Measurements from ENCODE around the gene MAP2K2.
"Not testable (repeated sequence)": the region's sequence is repeated elsewhere in the genome, so short reads cannot be mapped to it uniquely, and the experiment has no call there.

Gene MAP2K2

DNA sequence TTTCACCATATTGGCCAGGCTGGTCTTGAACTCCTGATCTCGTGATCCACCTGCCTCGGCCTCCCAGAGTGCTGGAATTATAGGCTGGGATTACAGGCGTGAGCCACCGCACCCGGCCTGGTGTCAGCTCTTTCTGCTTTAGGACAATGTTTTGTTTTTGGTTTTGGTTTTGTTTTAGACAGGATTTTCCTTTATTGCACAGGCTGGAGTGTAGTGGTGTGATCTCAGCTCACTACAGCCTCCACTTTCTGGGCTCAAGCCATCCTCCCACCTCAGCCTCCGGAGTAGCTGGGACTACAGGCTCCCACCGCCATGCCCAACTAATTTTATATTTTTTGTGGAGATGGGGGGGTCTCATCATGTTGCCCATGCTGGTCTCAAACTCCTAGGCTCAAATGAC is 5.1 kb upstream of the MAP2K2 start:
- H3K27ac ChIP-seq (ENCODE audit: low read depth, low read length, severe bottlenecking); H3K9me3 ChIP-seq (ENCODE audit: control insufficient read depth, low read length); H3K36me3 ChIP-seq (ENCODE audit: control insufficient read depth, insufficient read depth, low read length); H3K4me1 ChIP-seq (ENCODE audit: control insufficient read depth, insufficient read depth, low read length, poor library complexity, severe bottlenecking); H3K4me3 ChIP-seq (ENCODE audit: extremely low read depth, insufficient read depth, low read length, poor library complexity, severe bottlenecking): not testable (repeated sequence)
- 97 to 100% methylated on average over 2 to 5 of the region's 7 CpGs for WGBS, 2 experiments (ENCODE audit: insufficient coverage in 2 of 2)

DNA sequence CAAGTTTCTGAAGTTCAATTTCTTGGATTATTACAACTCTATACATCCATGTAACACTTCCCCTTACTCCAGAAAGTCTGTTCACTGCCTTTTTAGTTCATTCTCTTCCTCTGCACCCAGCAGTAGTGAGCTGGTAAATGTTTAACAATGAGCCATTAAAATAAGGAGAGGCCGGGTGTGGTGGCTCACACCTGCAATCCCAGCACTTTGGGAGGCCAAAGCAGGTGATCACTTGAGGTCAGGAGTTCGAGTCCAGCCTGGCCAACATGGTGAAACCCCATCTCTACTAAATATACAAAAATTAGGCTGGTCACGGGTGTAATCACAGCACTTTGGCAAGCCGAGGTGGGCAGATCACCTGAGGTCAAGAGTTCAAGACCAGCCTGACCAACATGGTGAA is 3.4 kb upstream of the MAP2K2 start:
- H3K9me3 ChIP-seq (ENCODE audit: control insufficient read depth, low read length); H3K4me1 ChIP-seq (ENCODE audit: control insufficient read depth, insufficient read depth, low read length, poor library complexity, severe bottlenecking); H3K4me3 ChIP-seq (ENCODE audit: extremely low read depth, insufficient read depth, low read length, poor library complexity, severe bottlenecking); H3K27ac ChIP-seq (ENCODE audit: low read depth, low read length, severe bottlenecking); H3K36me3 ChIP-seq (ENCODE audit: control insufficient read depth, insufficient read depth, low read length): not testable (repeated sequence)
- 76 to 100% methylated on average over 3 to 4 of the region's 4 CpGs for WGBS, 2 experiments (ENCODE audit: insufficient coverage in 2 of 2)

DNA sequence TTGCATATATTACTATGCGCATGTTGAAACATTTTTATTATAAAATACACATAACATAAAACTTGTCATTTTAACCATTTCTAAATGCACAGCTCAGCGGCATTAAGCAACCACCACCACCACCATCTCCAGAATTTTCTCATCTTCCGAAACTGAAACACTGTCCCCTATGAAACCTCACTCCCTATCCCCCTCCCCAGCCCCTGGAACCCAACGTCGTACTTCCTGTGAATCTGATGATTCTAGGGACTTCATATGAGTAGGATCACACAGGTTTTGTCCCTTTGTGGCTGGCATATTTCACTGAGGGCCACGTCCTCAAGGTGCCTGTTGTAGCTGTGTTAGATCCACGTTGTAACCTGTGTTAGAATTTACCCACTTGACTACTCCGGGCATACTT is 716 bp upstream of the MAP2K2 start:
- peak overlapping the region; percentile 87 for H3K4me3 ChIP-seq (ENCODE audit: extremely low read depth, insufficient read depth, low read length, poor library complexity, severe bottlenecking)
- no peak overlapping the region for H3K27ac ChIP-seq (ENCODE audit: low read depth, low read length, severe bottlenecking)
- H3K36me3 ChIP-seq (ENCODE audit: control insufficient read depth, insufficient read depth, low read length) = peaks cover 13% of the 10 kb centered on the region
- WGBS, 2 experiments (ENCODE audit: insufficient coverage in 2 of 2) = 35 to 50% methylated on average over 2 to 4 of the region's 8 CpGs
- H3K9me3 ChIP-seq (ENCODE audit: control insufficient read depth, low read length) = no peaks in the 10 kb centered on the region
- H3K4me1 ChIP-seq (ENCODE audit: control insufficient read depth, insufficient read depth, low read length, poor library complexity, severe bottlenecking) = no peaks in the 10 kb centered on the region

GRCh38 chr19:4122480-4122879 is 1.4 kb downstream of the MAP2K2 start:
- Histone ChIP-seq H3K36me3 (ENCODE audit: control insufficient read depth, insufficient read depth, low read length) (peaks cover 31% of the 10 kb centered on the region), H3K9me3 (ENCODE audit: control insufficient read depth, low read length) (no peaks in the 10 kb centered on the region), H3K4me1 (ENCODE audit: control insufficient read depth, insufficient read depth, low read length, poor library complexity, severe bottlenecking) (no peaks in the 10 kb centered on the region), H3K4me3 (ENCODE audit: extremely low read depth, insufficient read depth, low read length, poor library complexity, severe bottlenecking) (peak overlapping the region; percentile 87), H3K27ac (ENCODE audit: low read depth, low read length, severe bottlenecking) (no peak overlapping the region)
- 89 to 93% methylated on average over 3 of the region's 5 CpGs for WGBS, 2 experiments (ENCODE audit: insufficient coverage in 2 of 2)

DNA sequence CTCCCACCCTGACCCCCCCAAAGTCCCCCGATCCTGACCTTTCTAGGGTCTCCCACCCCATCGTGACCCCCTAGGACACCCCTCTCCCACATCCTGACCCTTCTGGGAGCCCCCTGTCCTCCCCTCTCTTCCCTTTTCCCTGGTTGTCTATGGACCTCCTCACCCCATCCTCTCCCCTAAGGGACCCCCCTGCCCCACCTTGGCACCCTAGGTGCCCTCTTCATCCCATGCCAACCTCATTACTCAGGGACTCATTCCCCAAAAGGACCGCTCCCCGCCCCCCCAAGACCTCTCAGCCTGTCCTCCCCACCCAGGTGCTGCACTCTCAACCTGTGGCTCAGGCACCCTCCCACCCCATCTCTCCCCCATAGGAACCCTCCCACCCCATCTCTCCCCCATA is 2.1 kb downstream of the MAP2K2 start:
- no peaks in the 10 kb centered on the region for H3K9me3 ChIP-seq (ENCODE audit: control insufficient read depth, low read length)
- H3K4me1 ChIP-seq (ENCODE audit: control insufficient read depth, insufficient read depth, low read length, poor library complexity, severe bottlenecking) = no peaks in the 10 kb centered on the region
- no peak overlapping the region for H3K27ac ChIP-seq (ENCODE audit: low read depth, low read length, severe bottlenecking)
- no peak overlapping the region for H3K4me3 ChIP-seq (ENCODE audit: extremely low read depth, insufficient read depth, low read length, poor library complexity, severe bottlenecking)
- peaks cover 38% of the 10 kb centered on the region for H3K36me3 ChIP-seq (ENCODE audit: control insufficient read depth, insufficient read depth, low read length)
- 100% methylated on average over 1 of the region's 4 CpGs; no CpG with 5 or more reads in 1 of the 2 experiments for WGBS, 2 experiments (ENCODE audit: insufficient coverage in 2 of 2)

- no peaks in the 10 kb centered on the region for H3K9me3 ChIP-seq (ENCODE audit: control insufficient read depth, low read length)
- H3K36me3 ChIP-seq (ENCODE audit: control insufficient read depth, insufficient read depth, low read length) = peaks cover 43% of the 10 kb centered on the region
- H3K27ac ChIP-seq (ENCODE audit: low read depth, low read length, severe bottlenecking) = no peak overlapping the region
- no peak overlapping the region for H3K4me3 ChIP-seq (ENCODE audit: extremely low read depth, insufficient read depth, low read length, poor library complexity, severe bottlenecking)
- 92 to 100% methylated on average over 1 to 4 of the region's 5 CpGs for WGBS, 2 experiments (ENCODE audit: insufficient coverage in 2 of 2)
- no peaks in the 10 kb centered on the region for H3K4me1 ChIP-seq (ENCODE audit: control insufficient read depth, insufficient read depth, low read length, poor library complexity, severe bottlenecking)
Measured at GRCh38 chr19:4121273-4121612, 2.7 kb downstream of the MAP2K2 start.

DNA sequence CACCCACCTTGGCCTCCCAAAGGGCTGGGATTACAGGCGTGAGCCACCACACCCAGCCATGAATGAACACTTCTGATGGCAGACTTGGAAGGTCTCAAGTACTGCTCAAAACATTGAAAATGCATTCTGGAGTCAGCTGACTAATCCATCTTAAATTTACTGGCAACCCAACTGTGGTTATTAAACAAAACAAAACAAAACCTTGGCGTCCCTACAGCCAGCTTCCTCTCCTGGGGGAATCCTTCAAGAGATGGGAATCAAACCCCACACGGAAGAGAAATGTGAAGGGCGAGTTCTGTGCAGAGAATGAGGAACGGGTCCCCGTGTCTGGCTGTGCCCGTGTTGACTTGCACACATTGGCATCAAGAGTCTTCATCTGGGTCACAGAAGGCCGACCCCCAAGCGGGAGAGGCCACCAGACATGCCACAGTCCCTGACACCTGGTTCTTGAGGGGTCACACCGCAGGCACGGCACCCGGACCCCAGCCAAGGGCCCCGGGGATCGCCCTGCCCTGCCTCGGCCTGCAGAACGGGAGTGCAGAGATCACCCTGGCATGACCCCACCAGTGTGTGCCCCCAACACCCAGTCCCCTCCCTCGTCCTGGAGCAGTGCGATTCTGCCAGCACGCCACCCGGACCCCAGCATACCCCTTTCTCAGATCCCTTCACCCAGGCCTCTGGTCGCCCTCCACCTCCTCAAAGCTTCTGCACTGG is 3.2 kb downstream of the MAP2K2 start:
- WGBS, 2 experiments (ENCODE audit: insufficient coverage in 2 of 2) = 94 to 96% methylated on average over 17 to 21 of the region's 21 CpGs
- H3K36me3 ChIP-seq (ENCODE audit: control insufficient read depth, insufficient read depth, low read length) = peaks cover 48% of the 10 kb centered on the region
- H3K4me3 ChIP-seq (ENCODE audit: extremely low read depth, insufficient read depth, low read length, poor library complexity, severe bottlenecking) = no peak overlapping the region
- H3K27ac ChIP-seq (ENCODE audit: low read depth, low read length, severe bottlenecking) = no peak overlapping the region
- no peaks in the 10 kb centered on the region for H3K9me3 ChIP-seq (ENCODE audit: control insufficient read depth, low read length)
- H3K4me1 ChIP-seq (ENCODE audit: control insufficient read depth, insufficient read depth, low read length, poor library complexity, severe bottlenecking) = no peaks in the 10 kb centered on the region

DNA sequence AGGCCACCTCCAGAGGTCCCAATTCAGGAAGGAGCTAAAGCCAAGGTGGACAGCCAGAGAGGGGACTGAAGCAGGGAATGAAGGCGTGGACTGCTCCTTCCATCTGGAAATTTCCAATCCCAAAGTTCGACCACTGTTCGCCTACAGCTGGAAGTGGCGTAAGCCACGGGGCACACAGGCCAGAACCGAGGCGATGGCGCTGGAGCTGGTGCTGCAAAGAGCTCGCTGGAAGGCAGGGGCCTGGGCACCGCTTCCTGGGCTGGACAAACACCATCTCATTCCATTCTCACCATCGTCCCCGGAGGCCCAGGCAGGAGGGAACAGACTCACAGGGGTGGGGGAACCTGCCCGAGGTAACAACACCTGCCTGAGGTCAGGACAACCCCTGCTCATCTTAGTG is 4.2 kb downstream of the MAP2K2 start:
- no peaks in the 10 kb centered on the region for H3K9me3 ChIP-seq (ENCODE audit: control insufficient read depth, low read length)
- H3K36me3 ChIP-seq (ENCODE audit: control insufficient read depth, insufficient read depth, low read length) = peaks cover 58% of the 10 kb centered on the region
- no peaks in the 10 kb centered on the region for H3K4me1 ChIP-seq (ENCODE audit: control insufficient read depth, insufficient read depth, low read length, poor library complexity, severe bottlenecking)
- WGBS, 2 experiments (ENCODE audit: insufficient coverage in 2 of 2) = 94 to 97% methylated on average over 8 to 11 of the region's 13 CpGs
- no peak overlapping the region for H3K4me3 ChIP-seq (ENCODE audit: extremely low read depth, insufficient read depth, low read length, poor library complexity, severe bottlenecking)
- no peak overlapping the region for H3K27ac ChIP-seq (ENCODE audit: low read depth, low read length, severe bottlenecking)

GRCh38 chr19:4115818-4116385 is 8.0 kb downstream of the MAP2K2 start:
- peaks cover 89% of the 10 kb centered on the region for H3K36me3 ChIP-seq (ENCODE audit: control insufficient read depth, insufficient read depth, low read length)
- no peak overlapping the region for H3K4me3 ChIP-seq (ENCODE audit: extremely low read depth, insufficient read depth, low read length, poor library complexity, severe bottlenecking)
- H3K27ac ChIP-seq (ENCODE audit: low read depth, low read length, severe bottlenecking) = no peak overlapping the region
- H3K4me1 ChIP-seq (ENCODE audit: control insufficient read depth, insufficient read depth, low read length, poor library complexity, severe bottlenecking) = no peaks in the 10 kb centered on the region
- 97% methylated on average over 8 to 11 of the region's 13 CpGs for WGBS, 2 experiments (ENCODE audit: insufficient coverage in 2 of 2)
- H3K9me3 ChIP-seq (ENCODE audit: control insufficient read depth, low read length) = no peaks in the 10 kb centered on the region

GRCh38 chr19:4115050-4115817 is 8.7 kb downstream of the MAP2K2 start:
- Histone ChIP-seq H3K9me3 (ENCODE audit: control insufficient read depth, low read length) (no peaks in the 10 kb centered on the region), H3K36me3 (ENCODE audit: control insufficient read depth, insufficient read depth, low read length) (peaks cover 92% of the 10 kb centered on the region), H3K4me3 (ENCODE audit: extremely low read depth, insufficient read depth, low read length, poor library complexity, severe bottlenecking) (no peak overlapping the region), H3K4me1 (ENCODE audit: control insufficient read depth, insufficient read depth, low read length, poor library complexity, severe bottlenecking) (no peaks in the 10 kb centered on the region), H3K27ac (ENCODE audit: low read depth, low read length, severe bottlenecking) (no peak overlapping the region)
- 93% methylated on average over 21 to 27 of the region's 27 CpGs for WGBS, 2 experiments (ENCODE audit: insufficient coverage in 2 of 2)

DNA sequence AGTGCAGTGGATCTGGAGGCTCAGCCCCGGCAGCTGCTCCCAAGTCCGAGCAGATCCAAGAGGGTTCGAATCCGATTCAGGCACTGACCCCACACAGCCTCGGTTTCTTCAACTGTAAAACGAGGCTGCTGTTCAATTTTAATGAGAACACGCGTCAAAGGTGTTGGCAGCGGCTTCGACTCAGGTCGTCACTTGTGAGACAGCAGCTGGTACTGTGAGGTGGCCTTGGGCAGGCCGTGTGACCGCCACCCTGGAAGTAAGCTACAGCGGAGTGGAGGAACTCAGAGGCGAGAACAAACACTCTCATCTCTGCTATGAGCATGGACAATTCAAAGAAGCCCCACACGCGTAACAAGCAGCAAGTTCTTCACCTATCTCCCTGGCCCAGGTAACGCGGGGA is 9.7 kb downstream of the MAP2K2 start:
- Histone ChIP-seq H3K9me3 (ENCODE audit: control insufficient read depth, low read length) (no peaks in the 10 kb centered on the region), H3K4me3 (ENCODE audit: extremely low read depth, insufficient read depth, low read length, poor library complexity, severe bottlenecking) (no peak overlapping the region), H3K36me3 (ENCODE audit: control insufficient read depth, insufficient read depth, low read length) (peaks cover 93% of the 10 kb centered on the region), H3K27ac (ENCODE audit: low read depth, low read length, severe bottlenecking) (peak overlapping the region; percentile 10), H3K4me1 (ENCODE audit: control insufficient read depth, insufficient read depth, low read length, poor library complexity, severe bottlenecking) (no peaks in the 10 kb centered on the region)
- WGBS, 2 experiments (ENCODE audit: insufficient coverage in 2 of 2) = 94 to 97% methylated on average over 18 to 19 of the region's 19 CpGs
